Medulla oblongata (tissue), 1 donor: Measurements from ENCODE around the gene COG5.
A peak's percentile ranks its signal among the peaks of the same experiment; 100 is the strongest.
"Not testable (repeated sequence)": the region's sequence is repeated elsewhere in the genome, so short reads cannot be mapped to it uniquely, and the experiment has no call there.

Experiments used
- DNase-seq: peaks from one replicate; pipeline ENCODE4 v3.0.0-alpha.2; 2015; ENCODE audit errors: extremely low spot score

COG5 gene

GRCh38 chr7:107276220-107276827 lies 287.4 kb downstream of the COG5 start:
- no peak for DNase-seq

GRCh38 chr7:107274506-107274905 lies 289.2 kb downstream of the COG5 start:
- no peak for DNase-seq

- peak; percentile 5 for DNase-seq
These were observed 293.9 kb downstream of the COG5 start for GRCh38 chr7:107269790-107270189.

- no peak for DNase-seq
These were observed 295.1 kb downstream of the COG5 start for GRCh38 chr7:107268594-107268993.

- no peak for DNase-seq
These were observed 296.6 kb downstream of the COG5 start for GRCh38 chr7:107267138-107267537.

GRCh38 chr7:107264723-107265122 lies 299.0 kb downstream of the COG5 start:
- no peak for DNase-seq

GRCh38 chr7:107262857-107263256 lies 300.9 kb downstream of the COG5 start:
- DNase-seq: peak; percentile 51

- DNase-seq: no peak
These were observed 305.0 kb downstream of the COG5 start for GRCh38 chr7:107258737-107259136.

- DNase-seq: no peak
These were observed 308.1 kb downstream of the COG5 start for GRCh38 chr7:107255602-107256001.

GRCh38 chr7:107254398-107254985 lies 309.2 kb downstream of the COG5 start:
- no peak for DNase-seq

GRCh38 chr7:107253599-107253998 lies 310.1 kb downstream of the COG5 start:
- DNase-seq: peak; percentile 31

GRCh38 chr7:107251963-107252362 lies 311.8 kb downstream of the COG5 start:
- no peak for DNase-seq

GRCh38 chr7:107248551-107249316 lies 315.0 kb downstream of the COG5 start:
- no peak for DNase-seq

- DNase-seq: not testable (repeated sequence)
These were observed 316.9 kb downstream of the COG5 start for GRCh38 chr7:107246836-107247235.

GRCh38 chr7:107244613-107245012 lies 319.1 kb downstream of the COG5 start:
- no peak for DNase-seq

- no peak for DNase-seq
These were observed 321.5 kb downstream of the COG5 start for GRCh38 chr7:107242267-107242666.

- no peak for DNase-seq
These were observed 326.3 kb downstream of the COG5 start for GRCh38 chr7:107237451-107237850.

GRCh38 chr7:107236862-107237261 lies 326.9 kb downstream of the COG5 start:
- no peak for DNase-seq

- DNase-seq: peak; percentile 59
These were observed 329.3 kb downstream of the COG5 start for GRCh38 chr7:107234436-107234835.

GRCh38 chr7:107233981-107234380 lies 329.7 kb downstream of the COG5 start:
- no peak for DNase-seq

GRCh38 chr7:107233174-107233573 lies 330.5 kb downstream of the COG5 start:
- DNase-seq: peak; percentile 35

- DNase-seq: peak; percentile 7
These were observed 331.1 kb downstream of the COG5 start for GRCh38 chr7:107232568-107233090.

GRCh38 chr7:107230334-107230733 lies 333.4 kb downstream of the COG5 start:
- no peak for DNase-seq
